CD4-positive, alpha-beta T cell (primary cell): Measurements from ENCODE around the gene FGD5. TPM values are rescaled to one million over a fixed set of nuclear protein-coding genes. Genes with fewer than 3 reads are reported as not detected.

ENCODE experiments used
- ATAC-seq: fragments of 200-7000 bp; cut with Tn5 transposase; one replicate; pipeline ENCODE4 v1.10.0; 2022; ENCODE audit warnings: mild to moderate bottlenecking; ENCODE audit not compliant: poor library complexity
- CTCF ChIA-PET: fragments of 350-600 bp; sonication (Branson Sonifier 250); formaldehyde crosslinking; loops from one replicate; lab custom pipeline; 2021; ENCODE audit warnings: antibody characterized with exemption, inconsistent platforms; lab: Charles Lee
- POLR2A ChIA-PET: fragments of 350-600 bp; sonication (Branson Sonifier 250); formaldehyde crosslinking; loops from one replicate; lab custom pipeline; 2021; ENCODE audit warnings: antibody characterized with exemption, inconsistent platforms; lab: Charles Lee
- DNase-seq, 14 experiments: peaks; one replicate each; pipeline ENCODE4 v3.0.0-alpha.2; 2013 to 2020; ENCODE audit warnings: mixed read lengths in 2 of 14
- H3K27ac ChIP-seq, 2 donors: one replicate each; pipeline versions ENCODE4 v1.5.1 to v1.7.0; 2013; ENCODE audit warnings: low read length in 2 of 2, low read depth in 1 of 2, mild to moderate bottlenecking in 1 of 2
- H3K27me3 ChIP-seq, 2 experiments: 1 replicate in 1 of 2; 2 replicates in 1 of 2; pipeline versions ENCODE4 v1.6.1 to v1.7.0; 2013; ENCODE audit warnings: low read length in 2 of 2, control low read depth in 1 of 2, mild to moderate bottlenecking in 1 of 2, moderate library complexity in 1 of 2; ENCODE audit not compliant: insufficient read depth in 2 of 2, control insufficient read depth in 1 of 2
- H3K36me3 ChIP-seq: one replicate; pipeline ENCODE4 v1.6.1; 2013; ENCODE audit warnings: low read length, control low read depth; ENCODE audit not compliant: insufficient read depth
- H3K4me1 ChIP-seq: one replicate; pipeline ENCODE4 v1.6.1; 2013; ENCODE audit warnings: low read length, control low read depth; ENCODE audit not compliant: insufficient read depth
- H3K4me3 ChIP-seq: one replicate; pipeline ENCODE4 v1.5.1; 2013; ENCODE audit warnings: mild to moderate bottlenecking, low read length, moderate library complexity
- H3K9me3 ChIP-seq, 2 experiments: 1 replicate in 1 of 2; 2 replicates in 1 of 2; pipeline versions ENCODE4 v1.6.1 to v1.7.0; 2013; ENCODE audit warnings: low read length in 2 of 2, mild to moderate bottlenecking in 2 of 2, control low read depth in 1 of 2, moderate library complexity in 1 of 2; ENCODE audit not compliant: control insufficient read depth in 1 of 2, insufficient read depth in 1 of 2
- H3K27ac Mint-ChIP-seq: one replicate; pipeline ENCODE4 v1.8.0; 2020; ENCODE audit warnings: mixed read lengths
- H3K27me3 Mint-ChIP-seq: one replicate; pipeline ENCODE4 v1.8.0; 2021; ENCODE audit warnings: mixed read lengths
- H3K36me3 Mint-ChIP-seq: one replicate; pipeline ENCODE4 v1.8.0; 2021; ENCODE audit warnings: low read depth, mixed read lengths
- H3K4me1 Mint-ChIP-seq: one replicate; pipeline ENCODE4 v1.8.0; 2021; ENCODE audit warnings: low read depth, mixed read lengths
- H3K4me3 Mint-ChIP-seq: one replicate; pipeline ENCODE4 v1.8.0; 2020; ENCODE audit warnings: mild to moderate bottlenecking, mixed read lengths
- H3K9me3 Mint-ChIP-seq: one replicate; pipeline ENCODE4 v1.8.0; 2020; ENCODE audit warnings: mixed read lengths
- CTCF ChIP-seq: fragments of 200-600 bp; IDR thresholded peaks from one replicate; pipeline ENCODE4 v1.8.0; 2022; ENCODE audit warnings: antibody characterized with exemption, mild to moderate bottlenecking
- intact Hi-C, 2 experiments: fragments of 100-400 bp; cut with DNase I in 1 of 2; cut with micrococcal nuclease in 1 of 2; formaldehyde crosslinking; loops; one replicate each; pipeline versions ENCODE4 v1.15.1 to v1.9.0; 2023 to 2025; cut with DNase I, micrococcal nuclease
- total RNA-seq, 174 experiments: library from RNA in 2 of 174; stranded (reverse) in 2 of 174; gene quantifications; one replicate each; pipeline ENCODE4 v1.2.3 and lab custom pipeline; 2021 to 2026

FGD5 gene
- total RNA-seq, 2 experiments from 2014 or later = not detected

GRCh38 chr3:14905055-14905657, 86.4 kb downstream of the FGD5 start:
- intact Hi-C loops = no loop called here
- H3K27ac ChIP-seq = no peak overlapping the region
- TF ChIP-seq CTCF = no peak

GRCh38 chr3:14906355-14906971, 87.7 kb downstream of the FGD5 start:
- no peak for TF ChIP-seq CTCF
- no peak for ATAC-seq
- Histone ChIP-seq H3K9me3 (peaks cover 9 to 11% of the 10 kb centered on the region in 2 experiments), H3K27me3 (peaks cover 0 to 6% of the 10 kb centered on the region in 2 experiments), H3K4me1 (no peaks in the 10 kb centered on the region), H3K27ac (no peak overlapping the region), H3K4me3 (no peak overlapping the region), H3K36me3 (no peaks in the 10 kb centered on the region)
- H3K27ac Mint-ChIP-seq = no peak overlapping the region
- intact Hi-C loops = no loop called here
- H3K4me1 Mint-ChIP-seq = no peaks in the 10 kb centered on the region
- DNase-seq = no peak
- H3K9me3 Mint-ChIP-seq = peaks cover 8% of the 10 kb centered on the region
- ChIA-PET CTCF (no interaction called here), POLR2A (no interaction called here)
- no peak overlapping the region for H3K4me3 Mint-ChIP-seq
- no peaks in the 10 kb centered on the region for H3K36me3 Mint-ChIP-seq
- H3K27me3 Mint-ChIP-seq = no peaks in the 10 kb centered on the region

More at GRCh38 chr3:14905055-14905657, 86.4 kb downstream of the FGD5 start:
- Histone ChIP-seq H3K9me3 (peaks cover 9 to 11% of the 10 kb centered on the region in 2 experiments), H3K27me3 (peaks cover 0 to 6% of the 10 kb centered on the region in 2 experiments), H3K36me3 (no peaks in the 10 kb centered on the region), H3K4me1 (no peaks in the 10 kb centered on the region), H3K4me3 (no peak overlapping the region)
- Mint-ChIP-seq H3K4me1 (no peaks in the 10 kb centered on the region), H3K36me3 (no peaks in the 10 kb centered on the region), H3K9me3 (peaks cover 8% of the 10 kb centered on the region), H3K27me3 (no peaks in the 10 kb centered on the region), H3K27ac (no peak overlapping the region), H3K4me3 (no peak overlapping the region)
- ATAC-seq (no peak), DNase-seq (no peak)
- ChIA-PET POLR2A (no interaction called here), CTCF (no interaction called here)

GRCh38 chr3:14907043-14907966, 88.5 kb downstream of the FGD5 start:
- Histone ChIP-seq H3K27ac (no peak overlapping the region), H3K27me3 (peaks cover 0 to 6% of the 10 kb centered on the region in 2 experiments), H3K36me3 (no peaks in the 10 kb centered on the region), H3K4me1 (no peaks in the 10 kb centered on the region), H3K4me3 (no peak overlapping the region), H3K9me3 (peaks cover 9 to 11% of the 10 kb centered on the region in 2 experiments)
- H3K36me3 Mint-ChIP-seq = no peaks in the 10 kb centered on the region
- no peak for TF ChIP-seq CTCF
- H3K9me3 Mint-ChIP-seq = peaks cover 8% of the 10 kb centered on the region
- ATAC-seq = no peak
- H3K4me1 Mint-ChIP-seq = no peaks in the 10 kb centered on the region
- no peaks in the 10 kb centered on the region for H3K27me3 Mint-ChIP-seq
- no peak for DNase-seq
- intact Hi-C loops = no loop called here
- H3K27ac Mint-ChIP-seq = no peak overlapping the region
- POLR2A ChIA-PET = no interaction called here
- CTCF ChIA-PET = no interaction called here
- no peak overlapping the region for H3K4me3 Mint-ChIP-seq
